H1 (cell line): Measurements from ENCODE around the gene HAVCR1. TPM values are rescaled to one million over a fixed set of nuclear protein-coding genes. Genes with fewer than 3 reads are reported as not detected.

Experiments used
- CTCF ChIA-PET: fragments of 300-600 bp; sonication (Branson Sonifier 250); formaldehyde crosslinking; loops from one replicate; lab custom pipeline; 2021; ENCODE audit not compliant: partially characterized antibody; lab: Charles Lee
- POLR2A ChIA-PET: fragments of 300-600 bp; sonication (Branson Sonifier 250); formaldehyde crosslinking; loops from one replicate; lab custom pipeline; 2021; ENCODE audit warnings: inconsistent platforms; ENCODE audit not compliant: partially characterized antibody; lab: Charles Lee
- DNase-seq, 2 experiments: peaks; one replicate each; pipeline versions ENCODE4 v3.0.0 to v3.0.0-alpha.2; 2010 to 2022; ENCODE audit warnings: low spot score in 2 of 2, low read depth in 1 of 2, mixed read lengths in 1 of 2
- FAIRE-seq: peaks from 2 replicates; lab custom pipeline; 2011; peaks lifted over from hg19 to GRCh38; lab: Jason Lieb, UNC
- H2AFZ ChIP-seq: 2 replicates; pipeline ENCODE4 v1.8.1; 2012; ENCODE audit warnings: low read length, inconsistent platforms
- H2AK5ac ChIP-seq: 2 replicates; pipeline ENCODE4 v1.6.1; 2013; ENCODE audit warnings: low read depth, low read length
- H2BK120ac ChIP-seq: replicated peaks from 2 replicates; pipeline ENCODE3; 2013; ENCODE audit warnings: low read depth, low read length, inconsistent platforms
- H2BK12ac ChIP-seq: 2 replicates; pipeline ENCODE4 v1.6.1; 2013; ENCODE audit warnings: low read depth, low read length
- H2BK15ac ChIP-seq: 2 replicates; pipeline ENCODE4 v1.6.1; 2013; ENCODE audit warnings: low read length
- H2BK20ac ChIP-seq: 2 replicates; pipeline ENCODE4 v1.6.1; 2013; ENCODE audit warnings: low read length
- H2BK5ac ChIP-seq: 2 replicates; pipeline ENCODE4 v1.6.1; 2013; ENCODE audit warnings: low read depth, low read length
- H3K14ac ChIP-seq: 2 replicates; pipeline ENCODE4 v1.6.1; 2013; ENCODE audit warnings: inconsistent platforms; ENCODE audit not compliant: insufficient read length
- H3K18ac ChIP-seq: 2 replicates; pipeline ENCODE4 v1.6.1; 2013; ENCODE audit warnings: low read length; ENCODE audit errors: extremely low read depth
- H3K23ac ChIP-seq: 2 replicates; pipeline ENCODE4 v1.6.1; 2013; ENCODE audit warnings: inconsistent platforms; ENCODE audit not compliant: insufficient read length
- H3K23me2 ChIP-seq: 2 replicates; pipeline ENCODE4 v1.6.1; 2013; ENCODE audit warnings: low read depth, low read length
- H3K27ac ChIP-seq: 2 replicates; pipeline ENCODE4 v1.6.1; 2011; ENCODE audit warnings: low read depth, low read length, inconsistent platforms
- H3K27me3 ChIP-seq, 4 experiments: replicated peaks in 1 of 4; 1 replicate in 1 of 4; 2 replicates in 3 of 4; pipeline versions ENCODE4 v1.6.1 to v1.8.1; 2011 to 2013; ENCODE audit warnings: low read length in 3 of 4, mild to moderate bottlenecking in 3 of 4, inconsistent platforms in 2 of 4, mixed read lengths in 2 of 4, moderate library complexity in 1 of 4; ENCODE audit not compliant: control insufficient read depth in 3 of 4, insufficient read depth in 3 of 4; ENCODE audit errors: extremely low read depth in 1 of 4
- H3K36me3 ChIP-seq, 4 experiments: 2 replicates each; pipeline versions ENCODE4 v1.6.1 to v1.8.1; 2011 to 2013; ENCODE audit warnings: mild to moderate bottlenecking in 4 of 4, low read length in 3 of 4, moderate library complexity in 2 of 4, control low read depth in 1 of 4, inconsistent platforms in 1 of 4; ENCODE audit not compliant: insufficient read depth in 4 of 4, control insufficient read depth in 2 of 4
- H3K4ac ChIP-seq: replicated peaks from 2 replicates; pipeline ENCODE3; 2013; ENCODE audit warnings: low read length, low read depth, mixed read lengths, inconsistent platforms; ENCODE audit not compliant: insufficient read length
- H3K4me1 ChIP-seq, 4 experiments: replicated peaks in 1 of 4; 1 replicate in 1 of 4; 2 replicates in 3 of 4; pipeline versions ENCODE4 v1.6.1 to v1.8.1; 2011 to 2013; ENCODE audit warnings: low read length in 3 of 4, inconsistent platforms in 2 of 4, mixed read lengths in 1 of 4; ENCODE audit not compliant: insufficient read depth in 4 of 4, control insufficient read depth in 3 of 4
- H3K4me2 ChIP-seq, 2 experiments: 2 replicates each; pipeline versions ENCODE4 v1.6.1 to v1.8.1; 2011 to 2013; ENCODE audit warnings: low read depth in 2 of 2, low read length in 2 of 2, control low read depth in 1 of 2, inconsistent platforms in 1 of 2, mild to moderate bottlenecking in 1 of 2; ENCODE audit not compliant: insufficient read depth in 1 of 2
- H3K4me3 ChIP-seq, 4 experiments: fragments of 200-600, 300-600 bp in 1 of 4; sonication (generic), shearing (Covaris generic), sonication (Bioruptor Twin) in 1 of 4; 2 replicates each; pipeline versions ENCODE4 v1.5.1 to v1.8.1; 2011 to 2016; ENCODE audit warnings: low read length in 4 of 4, low read depth in 3 of 4, control low read depth in 2 of 4, inconsistent platforms in 2 of 4, mild to moderate bottlenecking in 2 of 4, mixed read lengths in 1 of 4, moderate library complexity in 1 of 4; ENCODE audit not compliant: insufficient read depth in 2 of 4; ENCODE audit errors: extremely low read depth in 1 of 4
- H3K56ac ChIP-seq: replicated peaks from 2 replicates; pipeline ENCODE3; 2013; ENCODE audit warnings: low read depth, mild to moderate bottlenecking, mixed read lengths, low read length, inconsistent platforms; ENCODE audit not compliant: insufficient read length
- H3K79me1 ChIP-seq: 2 replicates; pipeline ENCODE4 v1.6.1; 2013; ENCODE audit warnings: low read depth, low read length, control low read depth
- H3K79me2 ChIP-seq, 2 experiments: 2 replicates each; pipeline versions ENCODE4 v1.6.1 to v1.8.1; 2012 to 2013; ENCODE audit warnings: low read length in 2 of 2, mild to moderate bottlenecking in 2 of 2, inconsistent platforms in 1 of 2; ENCODE audit not compliant: insufficient read depth in 2 of 2, control insufficient read depth in 1 of 2
- H3K9ac ChIP-seq, 4 experiments: replicated peaks in 1 of 4; 1 replicate in 1 of 4; 2 replicates in 3 of 4; pipeline versions ENCODE4 v1.6.1 to v1.8.1; 2011 to 2013; ENCODE audit warnings: low read depth in 3 of 4, low read length in 3 of 4, control low read depth in 2 of 4, mild to moderate bottlenecking in 2 of 4, moderate library complexity in 2 of 4, inconsistent platforms in 1 of 4; ENCODE audit errors: extremely low read depth in 1 of 4
- H3K9me3 ChIP-seq, 2 experiments: 2 replicates each; pipeline versions ENCODE4 v1.6.1 to v1.8.1; 2012 to 2013; ENCODE audit warnings: mild to moderate bottlenecking in 2 of 2, moderate library complexity in 2 of 2, control low read depth in 1 of 2, inconsistent platforms in 1 of 2, low read depth in 1 of 2, low read length in 1 of 2, mixed read lengths in 1 of 2; ENCODE audit not compliant: insufficient read depth in 2 of 2
- H4K20me1 ChIP-seq, 2 experiments: replicated peaks in 1 of 2; 2 replicates each; pipeline versions ENCODE3 to v1.8.1; 2011 to 2013; ENCODE audit warnings: inconsistent platforms in 2 of 2, low read length in 2 of 2, mild to moderate bottlenecking in 1 of 2; ENCODE audit not compliant: insufficient read depth in 2 of 2, control insufficient read depth in 1 of 2
- H4K5ac ChIP-seq: 2 replicates; pipeline ENCODE4 v1.6.1; 2013; ENCODE audit warnings: low read length, low read depth, mixed read lengths, inconsistent platforms; ENCODE audit not compliant: insufficient read length
- H4K8ac ChIP-seq: 2 replicates; pipeline ENCODE4 v1.8.0; 2013; ENCODE audit warnings: mild to moderate bottlenecking, moderate library complexity, low read length, inconsistent platforms; ENCODE audit not compliant: insufficient read depth; ENCODE audit errors: extremely low read depth
- H4K91ac ChIP-seq: replicated peaks from 2 replicates; pipeline ENCODE3; 2013; ENCODE audit warnings: low read length, mixed read lengths, inconsistent platforms; ENCODE audit not compliant: insufficient read length
- CBX5 ChIP-seq: fragments of 300-800, 300-1000 bp; sonication (generic); IDR thresholded peaks from 2 replicates; pipeline ENCODE4 v1.7.1; 2016; ENCODE audit warnings: antibody characterized with exemption, low read length, low read depth
- KDM5A ChIP-seq: fragments of 200-600 bp; IDR thresholded peaks from 2 replicates; pipeline ENCODE4 v1.7.1; 2012; ENCODE audit warnings: mild to moderate bottlenecking, low read length, inconsistent platforms, mixed read lengths
- POLR2A ChIP-seq, 2 experiments: IDR thresholded peaks; 1 replicate in 1 of 2; 2 replicates in 1 of 2; pipeline ENCODE4 v1.6.1; 2011; ENCODE audit warnings: low read depth in 2 of 2, low read length in 2 of 2, mild to moderate bottlenecking in 2 of 2; ENCODE audit errors: control extremely low read depth in 1 of 2
- SIX5 ChIP-seq: IDR thresholded peaks from 2 replicates; pipeline ENCODE4 v1.6.1; 2011; ENCODE audit warnings: mild to moderate bottlenecking, low read depth, low read length
- SP1 ChIP-seq: IDR thresholded peaks from 2 replicates; pipeline ENCODE4 v1.6.1; 2011; ENCODE audit warnings: low read depth, low read length
- SRF ChIP-seq: IDR thresholded peaks from 2 replicates; pipeline ENCODE4 v1.6.1; 2011; ENCODE audit warnings: mild to moderate bottlenecking, low read depth, low read length, moderate library complexity
- TAF7 ChIP-seq: optimal IDR thresholded peaks from 2 replicates; pipeline ENCODE3; 2011; ENCODE audit warnings: low read depth, mild to moderate bottlenecking, inconsistent platforms, low read length, moderate library complexity, borderline replicate concordance
- YY1 ChIP-seq: IDR thresholded peaks from 2 replicates; pipeline ENCODE4 v1.6.1; 2011; ENCODE audit warnings: low read depth, mild to moderate bottlenecking, low read length
- polyA plus RNA-seq, 7 experiments: library from polyadenylated mRNA; depleted of rRNA in 3 of 7; stranded (reverse) in 5 of 7; unstranded in 2 of 7; fragments of >200 nt in 5 of 7; fragments of 200-250 nt in 2 of 7; gene quantifications; 1 replicate in 5 of 7; 2 replicates in 1 of 7; 4 replicates in 1 of 7; pipeline versions ENCODE4 v1.2.1 to v1.2.3, GENCODE V29; 2011 to 2013; ENCODE audit warnings: missing spikeins in 2 of 7, mixed read lengths in 2 of 7
- total RNA-seq: library from RNA; stranded (reverse); fragmentation: NEBNext Ultra II Directional; extraction: Animal tissue kit (Norgen Biotek cat#: 25700); gene quantifications from 2 replicates; pipeline ENCODE4 v1.2.1, GENCODE V29; 2021

The HAVCR1 gene
- total and polyA plus RNA-seq, 2 of the 8 experiments (the other 6 are each of a cell fraction or from before 2014, with no cell fraction given) = not detected

DNA sequence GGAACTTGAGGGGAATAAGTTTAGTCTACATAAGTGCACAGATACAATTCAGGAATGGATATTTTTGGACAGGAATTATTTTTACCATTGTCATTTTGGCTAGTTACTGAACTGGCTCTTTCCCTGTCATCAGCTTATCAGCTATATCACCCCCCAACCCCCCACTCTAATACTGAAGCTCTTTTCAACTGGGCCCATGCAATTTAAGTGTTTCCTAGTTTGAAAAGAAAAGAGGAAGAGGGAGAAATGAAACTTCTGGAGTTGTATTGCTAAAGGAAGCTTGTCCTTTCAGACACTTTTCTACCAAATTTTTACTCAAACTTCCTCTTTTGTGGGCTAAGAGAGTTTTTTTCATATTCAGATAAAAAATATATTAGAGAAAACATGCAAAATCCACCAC lies 77.4 kb downstream of the HAVCR1 start:
- H4K20me1 ChIP-seq = no peaks in the 10 kb centered on the region
- H4K5ac ChIP-seq = no peak overlapping the region
- CTCF ChIA-PET = no interaction called here
- H3K23ac ChIP-seq = no peak overlapping the region
- H2BK120ac ChIP-seq = no peak overlapping the region
- H2BK5ac ChIP-seq = no peak overlapping the region
- H2BK15ac ChIP-seq = no peak overlapping the region
- FAIRE-seq = no peak
- H3K36me3 ChIP-seq = no peaks in the 10 kb centered on the region
- H2BK20ac ChIP-seq = no peak overlapping the region
- H3K9me3 ChIP-seq = no peaks in the 10 kb centered on the region
- no peak overlapping the region for H3K4me3 ChIP-seq
- H3K27ac ChIP-seq = no peak overlapping the region
- H3K14ac ChIP-seq = no peak overlapping the region
- POLR2A ChIA-PET = no interaction called here
- H4K8ac ChIP-seq = no peak overlapping the region
- no peak overlapping the region for H2BK12ac ChIP-seq
- H3K79me1 ChIP-seq = no peaks in the 10 kb centered on the region
- H3K79me2 ChIP-seq = no peaks in the 10 kb centered on the region
- no peaks in the 10 kb centered on the region for H3K23me2 ChIP-seq
- H3K4me1 ChIP-seq = no peaks in the 10 kb centered on the region
- H3K27me3 ChIP-seq = no peaks in the 10 kb centered on the region
- no peak overlapping the region for H3K18ac ChIP-seq
- no peak overlapping the region for H2AFZ ChIP-seq
- DNase-seq = no peak
- H3K4ac ChIP-seq = no peak overlapping the region
- H2AK5ac ChIP-seq = no peak overlapping the region
- H3K9ac ChIP-seq = no peak overlapping the region
- no peak overlapping the region for H4K91ac ChIP-seq
- no peak overlapping the region for H3K4me2 ChIP-seq
- no peak overlapping the region for H3K56ac ChIP-seq
- TF ChIP-seq YY1 (no peak), POLR2A (IDR thresholded peaks at IDR 0.05; ENCODE audit: control extremely low read depth in 1 of 2, low read depth in 2 of 2, low read length in 2 of 2) (no peak), SIX5 (no peak), SP1 (no peak), SRF (no peak), TAF7 (no peak), KDM5A (no peak), CBX5 (no peak)
- TF ChIP-seq, all 59 proteins: peak for 0
